Measurements from ENCODE around the gene DDB1. TPM values are rescaled to one million over a fixed set of nuclear protein-coding genes. Genes with fewer than 3 reads are reported as not detected.

DDB1 gene
- total RNA-seq, 2 donors from 2014 or later, result 244 to 251 TPM

GRCh38 chr11:61334434-61335354, 1.8 kb upstream of the DDB1 start:
- Mint-ChIP-seq H3K9me3 (no peaks in the 10 kb centered on the region), H3K27me3 (ENCODE audit: insufficient read depth) (no peaks in the 10 kb centered on the region)

DNA sequence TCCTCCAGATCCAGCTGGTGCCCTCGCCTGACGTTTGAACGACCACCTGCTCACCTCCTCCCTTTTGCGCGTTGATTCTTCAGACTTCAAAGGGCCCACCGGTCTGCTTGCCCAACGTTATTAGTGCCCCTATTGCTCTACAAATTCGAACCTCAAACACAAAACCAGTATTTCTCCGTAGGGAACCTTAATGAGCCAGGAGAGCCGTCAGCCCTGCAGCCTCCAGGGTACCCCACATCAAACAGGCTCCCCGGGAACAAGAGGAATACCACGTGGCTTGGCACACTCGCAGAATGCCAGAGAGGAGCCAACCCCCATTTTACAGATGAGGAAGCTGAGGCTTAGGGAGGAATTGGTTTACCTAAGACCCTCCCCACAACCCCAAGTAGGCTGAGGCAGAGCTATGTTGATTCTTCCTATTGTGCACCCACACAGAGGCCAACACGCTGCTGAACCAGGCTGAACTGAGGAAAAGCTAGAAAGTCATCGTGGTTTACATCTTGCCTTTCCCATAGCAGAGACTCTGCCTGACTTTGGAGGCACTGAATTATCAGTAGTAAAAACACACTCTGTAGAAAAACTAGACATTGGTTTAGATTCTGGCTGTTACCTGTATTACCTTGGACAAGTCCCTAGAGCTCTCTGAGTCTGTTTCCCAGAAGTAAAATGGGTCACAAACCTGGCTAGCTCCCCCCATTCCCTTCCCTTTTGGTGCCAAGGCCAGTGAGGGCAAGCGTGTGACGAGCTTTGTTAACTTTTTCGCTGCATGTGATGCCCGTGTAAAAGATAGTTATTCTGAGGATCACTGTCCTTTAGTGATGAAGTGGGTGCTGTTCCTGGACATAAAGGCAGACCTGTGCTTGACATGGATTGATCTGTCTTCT, 887 bp upstream of the DDB1 start:
- Mint-ChIP-seq H3K36me3 (ENCODE audit: low read depth) (peaks cover 20% of the 10 kb centered on the region), H3K27me3 (ENCODE audit: insufficient read depth) (no peaks in the 10 kb centered on the region), H3K9me3 (no peaks in the 10 kb centered on the region), H3K4me1 (peaks cover 17% of the 10 kb centered on the region), H3K27ac (peak overlapping the region; percentile 99), H3K4me3 (peak overlapping the region; percentile 97)
- DNase-seq, result no peak
- H3K4me1 ChIP-seq (ENCODE audit: control insufficient read depth, insufficient read depth, low read length), result peaks cover 5% of the 10 kb centered on the region
- H3K27me3 ChIP-seq (ENCODE audit: control insufficient read depth, insufficient read depth, low read length, poor library complexity, severe bottlenecking), result no peaks in the 10 kb centered on the region
- H3K36me3 ChIP-seq (ENCODE audit: control insufficient read depth, insufficient read depth, low read length), result peaks cover 28% of the 10 kb centered on the region
- H3K27ac ChIP-seq (ENCODE audit: low read depth, low read length), result peak overlapping the region; percentile 89
- peak overlapping the region; percentile 100 for H3K9ac ChIP-seq (ENCODE audit: extremely low read depth, low read length, poor library complexity, severe bottlenecking)
- TF ChIP-seq, protein P1, sequence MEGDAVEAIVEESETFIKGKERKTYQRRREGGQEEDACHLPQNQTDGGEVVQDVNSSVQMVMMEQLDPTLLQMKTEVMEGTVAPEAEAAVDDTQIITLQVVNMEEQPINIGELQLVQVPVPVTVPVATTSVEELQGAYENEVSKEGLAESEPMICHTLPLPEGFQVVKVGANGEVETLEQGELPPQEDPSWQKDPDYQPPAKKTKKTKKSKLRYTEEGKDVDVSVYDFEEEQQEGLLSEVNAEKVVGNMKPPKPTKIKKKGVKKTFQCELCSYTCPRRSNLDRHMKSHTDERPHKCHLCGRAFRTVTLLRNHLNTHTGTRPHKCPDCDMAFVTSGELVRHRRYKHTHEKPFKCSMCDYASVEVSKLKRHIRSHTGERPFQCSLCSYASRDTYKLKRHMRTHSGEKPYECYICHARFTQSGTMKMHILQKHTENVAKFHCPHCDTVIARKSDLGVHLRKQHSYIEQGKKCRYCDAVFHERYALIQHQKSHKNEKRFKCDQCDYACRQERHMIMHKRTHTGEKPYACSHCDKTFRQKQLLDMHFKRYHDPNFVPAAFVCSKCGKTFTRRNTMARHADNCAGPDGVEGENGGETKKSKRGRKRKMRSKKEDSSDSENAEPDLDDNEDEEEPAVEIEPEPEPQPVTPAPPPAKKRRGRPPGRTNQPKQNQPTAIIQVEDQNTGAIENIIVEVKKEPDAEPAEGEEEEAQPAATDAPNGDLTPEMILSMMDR (conservative IDR thresholded peaks at IDR 0.05), result no peak
- WGBS, 2 experiments (ENCODE audit: insufficient coverage in 1 of 2, insufficient read length in 1 of 2), result 37 to 38% methylated on average over 13 to 19 of the region's 19 CpGs
- no peaks in the 10 kb centered on the region for H3K9me3 ChIP-seq (ENCODE audit: control insufficient read depth, low read length)
- H3K4me3 ChIP-seq (ENCODE audit: low read length), result peak overlapping the region; percentile 99

More at GRCh38 chr11:61334434-61335354, 1.8 kb upstream of the DDB1 start:
- no peak for DNase-seq
- Histone ChIP-seq H3K27ac (ENCODE audit: low read depth, low read length) (no peak overlapping the region), H3K27me3 (ENCODE audit: control insufficient read depth, insufficient read depth, low read length, poor library complexity, severe bottlenecking) (no peaks in the 10 kb centered on the region), H3K4me1 (ENCODE audit: control insufficient read depth, insufficient read depth, low read length) (peaks cover 5% of the 10 kb centered on the region), H3K36me3 (ENCODE audit: control insufficient read depth, insufficient read depth, low read length) (peaks cover 20% of the 10 kb centered on the region), H3K4me3 (ENCODE audit: low read length) (no peak overlapping the region), H3K9me3 (ENCODE audit: control insufficient read depth, low read length) (no peaks in the 10 kb centered on the region), H3K9ac (ENCODE audit: extremely low read depth, low read length, poor library complexity, severe bottlenecking) (no peak overlapping the region)
- Mint-ChIP-seq H3K4me3 (peak overlapping the region; percentile 97), H3K27ac (no peak overlapping the region), H3K4me1 (peaks cover 17% of the 10 kb centered on the region), H3K36me3 (ENCODE audit: low read depth) (peaks cover 17% of the 10 kb centered on the region)
- WGBS, 2 experiments (ENCODE audit: insufficient coverage in 1 of 2, insufficient read length in 1 of 2), result 91% methylated on average over 15 to 16 of the region's 16 CpGs
- TF ChIP-seq, protein P1 (conservative IDR thresholded peaks at IDR 0.05), result no peak

GRCh38 chr11:61332281-61332796, 566 bp downstream of the DDB1 start:
- no peaks in the 10 kb centered on the region for H3K9me3 Mint-ChIP-seq
- no peaks in the 10 kb centered on the region for H3K27me3 Mint-ChIP-seq (ENCODE audit: insufficient read depth)
- peaks cover 17% of the 10 kb centered on the region for H3K4me1 Mint-ChIP-seq
- Histone ChIP-seq H3K27me3 (ENCODE audit: control insufficient read depth, insufficient read depth, low read length, poor library complexity, severe bottlenecking) (no peaks in the 10 kb centered on the region), H3K9me3 (ENCODE audit: control insufficient read depth, low read length) (no peaks in the 10 kb centered on the region), H3K9ac (ENCODE audit: extremely low read depth, low read length, poor library complexity, severe bottlenecking) (peak overlapping the region; percentile 100), H3K27ac (ENCODE audit: low read depth, low read length) (peak overlapping the region; percentile 89), H3K36me3 (ENCODE audit: control insufficient read depth, insufficient read depth, low read length) (peaks cover 33% of the 10 kb centered on the region), H3K4me1 (ENCODE audit: control insufficient read depth, insufficient read depth, low read length) (peaks cover 5% of the 10 kb centered on the region), H3K4me3 (ENCODE audit: low read length) (peak overlapping the region; percentile 99)
- no peak for DNase-seq
- WGBS, 2 experiments (ENCODE audit: insufficient coverage in 1 of 2, insufficient read length in 1 of 2), result 0 to 2% methylated on average over 7 to 24 of the region's 24 CpGs
- peak overlapping the region; percentile 97 for H3K4me3 Mint-ChIP-seq
- H3K36me3 Mint-ChIP-seq (ENCODE audit: low read depth), result peaks cover 23% of the 10 kb centered on the region
- TF ChIP-seq, protein P1 (conservative IDR thresholded peaks at IDR 0.05), result no peak
- peak overlapping the region; percentile 99 for H3K27ac Mint-ChIP-seq
